Dermis microvascular lymphatic vessel endothelial cell (primary cell): ENCODE measurements around the gene TGFBR3. TPM values are rescaled to one million over a fixed set of nuclear protein-coding genes. Genes with fewer than 3 reads are reported as not detected.
A peak's percentile ranks its signal among the peaks of the same experiment; 100 is the strongest.
"Not testable (repeated sequence)": the region's sequence is repeated elsewhere in the genome, so short reads cannot be mapped to it uniquely, and the experiment has no call there.

ENCODE experiments used
- DNase-seq, 2 donors: peaks; one replicate each; pipeline versions ENCODE4 v3.0.0 to v3.0.0-alpha.2; 2010; ENCODE audit warnings: low read depth in 2 of 2
- total RNA-seq: library from RNA; depleted of rRNA; stranded (reverse); fragments of >200 nt; gene quantifications from 2 replicates; pipeline ENCODE4 v1.2.1, GENCODE V29; 2014

Gene TGFBR3
- total RNA-seq, 1 donor from 2014 or later: 8.3 TPM

DNA sequence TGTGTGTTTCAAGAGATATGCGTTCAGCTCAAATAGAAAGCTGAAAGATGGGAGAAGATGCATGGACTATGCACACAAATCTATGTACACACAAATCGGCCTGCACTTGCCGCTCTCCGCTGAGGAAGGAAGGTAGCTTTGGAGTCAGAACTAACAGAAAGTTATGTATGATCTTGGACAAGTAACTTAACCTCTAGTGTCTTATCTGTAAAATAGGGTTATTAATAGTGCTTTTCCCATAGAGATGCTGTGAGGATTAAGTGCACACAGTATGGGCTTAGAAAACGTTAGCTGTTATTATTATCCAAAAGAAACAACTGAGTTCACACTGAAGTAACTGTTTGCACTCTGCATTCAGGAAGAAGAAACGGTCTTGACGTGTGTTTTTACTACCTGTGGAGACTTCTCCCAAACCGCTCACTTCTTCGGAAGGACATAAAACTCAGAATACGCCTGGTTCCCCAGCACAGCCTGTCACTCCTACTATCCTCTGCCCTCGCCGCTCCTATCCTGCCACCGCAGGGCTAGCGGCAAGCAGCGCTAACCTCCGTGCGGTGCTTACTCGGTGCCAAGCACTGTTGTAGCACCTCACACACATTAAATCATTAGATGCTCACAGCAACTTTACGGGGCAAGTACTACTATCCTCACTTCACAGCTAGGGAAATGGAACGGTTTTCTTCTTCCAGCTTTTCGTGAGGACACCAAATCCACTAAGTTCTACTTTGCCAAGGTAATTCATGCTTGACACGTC is 1.3 kb downstream of the TGFBR3 start:
- peak in 1 of 2 donors; percentile 49 for DNase-seq

DNA sequence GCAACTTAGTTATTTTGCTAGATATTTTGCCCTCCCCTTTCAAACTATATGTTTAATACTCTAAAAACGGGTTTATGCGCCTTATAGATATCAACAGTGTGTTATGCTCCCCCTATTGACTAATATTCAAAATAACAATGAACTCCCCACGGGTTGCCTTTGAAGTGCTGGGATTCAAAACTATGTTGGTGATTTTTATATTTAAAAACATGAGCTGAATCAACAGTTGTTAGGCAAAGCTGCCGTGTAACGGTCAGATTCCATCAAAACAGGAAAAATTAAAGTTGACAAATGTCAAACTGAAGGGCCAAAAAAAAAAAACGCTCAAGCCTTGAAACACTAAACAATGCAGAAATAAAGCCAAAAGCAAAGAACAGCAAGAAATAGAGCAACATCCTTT is 2.5 kb downstream of the TGFBR3 start:
- peak; percentile 50 to 72 for DNase-seq

DNA sequence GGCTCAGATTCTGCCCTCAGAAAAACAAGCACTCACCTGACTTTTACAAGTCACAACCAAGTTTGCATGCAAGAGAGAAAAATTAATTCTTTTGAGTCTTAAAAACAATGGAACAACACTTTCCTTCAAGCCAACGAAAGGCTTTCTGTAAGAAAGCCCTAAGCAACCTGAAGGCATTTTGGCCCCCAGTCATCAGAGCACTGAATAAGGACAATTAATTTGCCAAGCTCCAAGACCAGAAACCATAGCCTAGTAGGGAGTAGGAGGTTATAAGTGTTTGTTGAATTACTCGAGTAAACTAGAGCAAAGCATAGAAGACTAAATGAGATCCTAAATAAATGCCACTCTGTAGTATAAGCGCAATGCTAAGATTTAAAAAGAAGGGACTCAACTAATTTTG is 4.7 kb downstream of the TGFBR3 start:
- DNase-seq: no peak

DNA sequence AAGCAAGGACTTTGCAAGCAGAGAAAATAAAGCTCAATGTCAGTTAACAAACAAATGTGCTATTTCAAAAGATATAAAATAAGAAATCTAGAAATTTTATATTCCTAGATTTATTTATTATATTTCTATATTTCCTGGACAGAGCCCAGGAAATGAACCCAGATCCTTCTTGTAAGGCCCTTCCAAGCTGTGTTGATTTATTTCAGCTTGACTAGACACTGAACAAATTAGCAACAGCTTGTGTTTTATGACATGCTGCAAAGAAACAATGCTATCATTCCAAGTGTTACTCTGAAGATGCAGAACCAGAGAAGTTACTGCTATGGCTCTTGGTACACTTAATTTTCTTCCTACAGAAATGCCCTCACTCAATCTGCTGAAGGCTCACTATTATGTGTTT is 6.2 kb downstream of the TGFBR3 start:
- DNase-seq: no peak

DNA sequence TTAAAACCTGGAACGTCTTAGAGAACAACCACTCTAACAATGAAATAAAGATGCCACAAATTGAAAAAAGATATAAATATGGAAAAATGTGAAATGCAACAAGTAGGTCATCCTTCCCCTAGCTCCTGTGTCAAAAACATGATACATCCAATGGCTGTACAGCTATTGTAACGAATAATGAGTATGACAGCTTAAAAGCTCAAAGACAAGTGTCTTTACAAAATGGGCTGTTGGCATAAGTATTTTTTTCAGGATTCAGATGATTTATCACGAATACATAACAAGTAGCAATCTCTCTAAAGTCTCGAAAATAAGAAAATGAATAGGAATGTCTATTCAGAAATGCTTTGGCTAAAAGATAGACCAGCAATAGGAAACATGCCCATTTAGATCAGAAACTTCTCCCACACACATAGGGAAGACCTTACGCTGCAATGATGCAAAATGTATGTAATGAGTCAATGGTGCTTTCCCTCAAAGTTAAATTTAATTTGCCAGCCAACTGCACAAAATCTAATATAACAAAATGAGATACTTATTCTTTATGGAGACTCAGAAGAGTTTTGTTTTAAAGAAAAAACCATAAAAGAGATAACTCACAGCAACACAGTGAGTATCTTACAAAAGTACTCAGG is 8.3 kb downstream of the TGFBR3 start:
- DNase-seq: no peak

DNA sequence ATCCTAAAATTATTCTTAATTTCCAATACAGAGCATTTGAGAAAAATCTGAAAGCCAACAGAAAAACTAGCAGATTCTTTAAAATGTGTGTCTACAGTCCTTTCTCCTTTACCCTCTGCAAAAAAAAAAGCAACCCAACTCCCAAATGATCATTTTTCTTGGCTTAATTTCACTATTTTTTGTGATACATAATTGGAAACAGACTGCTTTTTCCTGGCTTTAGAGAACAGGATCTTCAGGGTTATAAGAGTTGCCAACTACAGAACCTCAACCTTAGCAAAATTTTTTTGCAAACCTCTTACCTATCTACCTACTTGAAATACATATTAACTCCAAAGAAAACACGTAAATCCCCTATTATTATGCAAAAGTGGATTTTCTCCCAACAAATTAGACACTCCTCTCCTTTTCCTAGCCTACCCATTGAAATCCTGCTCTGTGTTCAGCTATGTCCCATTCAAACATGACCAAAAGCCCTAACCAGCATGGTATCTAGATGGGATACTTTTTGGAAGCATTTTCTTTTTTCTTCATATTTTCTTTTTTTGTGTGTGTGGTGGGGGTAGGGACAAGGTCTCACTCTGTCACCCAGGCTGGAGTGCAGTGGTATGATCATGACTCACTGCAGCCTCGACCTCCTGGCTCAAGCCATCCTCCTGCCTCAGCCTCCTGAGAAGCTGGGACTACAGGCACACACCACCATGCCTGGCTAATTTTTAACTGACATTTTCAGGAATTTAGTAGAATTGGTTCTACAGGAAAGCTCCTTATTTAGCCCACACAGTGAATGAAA is 9.0 kb downstream of the TGFBR3 start:
- no peak for DNase-seq

DNA sequence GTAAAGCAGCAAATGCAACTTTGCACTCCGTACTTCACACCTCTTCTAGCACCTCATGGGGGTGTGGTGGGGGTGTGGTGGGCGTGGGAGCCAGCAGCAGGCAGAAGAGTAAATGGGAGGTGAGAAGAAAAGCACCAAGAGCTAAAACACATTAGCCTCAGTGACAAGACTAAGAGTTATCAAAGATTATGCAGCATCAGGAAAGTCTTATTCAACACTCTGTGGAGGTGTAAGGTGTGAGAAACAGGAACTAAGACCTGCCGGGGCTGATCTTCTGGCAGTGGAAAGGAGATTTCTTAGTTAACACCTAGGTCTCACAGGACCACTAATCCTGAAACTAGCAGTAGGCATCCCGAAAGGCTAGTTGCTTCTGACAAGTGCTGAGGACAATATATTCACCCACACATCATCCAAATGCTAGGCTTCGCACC is 9.9 kb downstream of the TGFBR3 start:
- no peak for DNase-seq

DNA sequence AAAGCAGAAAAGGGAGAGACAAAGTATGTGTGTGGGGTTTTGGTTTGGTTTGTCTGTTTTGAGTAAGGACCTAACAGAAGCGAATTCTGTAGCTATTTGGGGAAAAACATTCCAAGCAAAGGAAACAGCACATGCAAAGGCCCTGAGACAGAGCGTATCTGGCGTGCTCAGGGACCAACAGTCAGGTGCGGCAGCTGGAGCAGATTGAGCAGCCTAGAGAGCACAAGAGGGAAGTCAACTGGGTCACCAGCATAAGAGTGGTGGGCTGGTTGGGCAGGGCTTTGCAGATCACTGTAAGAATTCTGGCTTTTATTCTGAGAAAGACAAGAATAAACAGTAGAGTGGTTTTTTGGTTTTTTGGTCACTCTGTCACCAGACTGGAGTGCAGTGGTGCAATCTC is 11.8 kb downstream of the TGFBR3 start:
- DNase-seq: no peak

DNA sequence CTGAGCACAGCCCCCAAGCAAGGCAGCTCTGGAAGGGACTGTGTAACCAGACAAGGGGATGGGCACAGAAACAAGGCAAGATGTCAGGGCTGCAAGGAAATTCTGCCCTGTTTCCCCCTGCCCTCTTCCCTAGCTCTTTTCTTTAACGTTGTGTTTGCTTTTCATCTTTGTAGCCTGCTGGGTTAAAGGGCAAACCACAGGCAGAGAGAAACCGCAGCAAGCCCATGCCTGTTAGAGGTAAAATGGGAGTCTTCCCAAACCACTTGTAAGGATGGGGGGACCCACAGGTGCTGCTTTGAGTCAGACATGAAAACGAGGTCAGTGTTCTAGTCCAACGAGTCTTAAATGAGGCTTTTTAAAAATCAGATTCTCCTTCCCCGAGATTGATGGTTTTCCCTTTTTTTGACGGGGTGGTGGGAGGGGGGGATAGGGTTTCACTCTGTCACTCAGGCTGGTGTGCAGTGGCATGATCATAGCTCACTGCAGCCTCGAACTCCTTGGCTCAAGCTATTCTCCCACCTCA is 13.3 kb downstream of the TGFBR3 start:
- no peak for DNase-seq

DNA sequence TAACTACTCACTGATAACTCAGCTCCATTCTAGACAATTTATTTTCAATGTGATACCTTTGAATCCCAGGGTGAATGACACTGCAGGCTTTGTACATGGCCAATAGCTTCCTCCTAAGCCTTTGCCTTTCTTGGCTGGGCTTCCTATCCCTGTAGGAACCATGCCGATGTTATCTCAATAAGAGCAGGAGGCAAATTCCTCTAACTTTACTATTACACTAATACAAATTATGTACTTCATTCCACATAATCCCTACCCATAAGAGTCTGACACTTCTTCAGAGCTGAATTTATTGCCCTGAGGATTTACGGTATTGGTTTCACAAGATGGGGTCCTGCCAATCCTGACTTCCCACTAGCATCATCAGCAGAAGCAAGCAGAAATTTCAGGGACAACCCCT is 14.0 kb downstream of the TGFBR3 start:
- no peak for DNase-seq

DNA sequence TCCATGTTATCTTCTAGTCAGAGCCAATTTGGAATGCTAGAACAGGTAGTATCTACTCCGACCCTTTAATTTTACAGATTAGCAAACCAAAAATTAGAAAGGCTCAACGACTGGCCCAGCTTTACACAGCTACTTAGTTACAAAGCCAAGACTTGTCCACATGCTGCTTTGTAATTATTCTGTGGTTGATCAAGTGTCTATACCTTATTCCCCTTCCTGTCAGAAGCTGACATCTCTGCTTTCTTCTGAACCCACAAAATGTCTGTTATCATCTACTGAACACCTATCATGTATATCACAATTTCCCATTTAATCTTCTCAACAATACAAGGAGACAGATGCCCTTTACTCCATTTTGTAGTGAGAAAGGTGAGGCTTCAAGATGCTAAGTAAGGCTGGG is 15.6 kb downstream of the TGFBR3 start:
- DNase-seq: no peak

DNA sequence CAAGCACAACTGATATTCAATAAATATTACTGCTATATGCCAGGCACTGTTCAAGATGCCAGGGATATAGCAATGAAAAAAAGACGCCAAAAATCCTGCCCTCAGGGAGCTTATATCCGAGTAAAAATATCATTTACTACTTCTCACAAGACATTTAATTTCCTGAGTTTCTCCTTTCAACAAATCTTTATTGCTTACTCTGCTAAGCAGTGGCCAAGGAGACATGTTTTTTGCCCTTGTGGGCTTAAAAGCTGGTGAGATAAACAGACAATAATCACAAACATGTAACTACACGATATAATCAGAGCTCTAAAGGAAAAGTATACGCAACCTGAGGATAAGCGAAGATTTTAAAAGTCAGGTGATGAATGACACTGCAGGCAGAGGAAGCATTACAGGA is 19.5 kb downstream of the TGFBR3 start:
- no peak for DNase-seq

DNA sequence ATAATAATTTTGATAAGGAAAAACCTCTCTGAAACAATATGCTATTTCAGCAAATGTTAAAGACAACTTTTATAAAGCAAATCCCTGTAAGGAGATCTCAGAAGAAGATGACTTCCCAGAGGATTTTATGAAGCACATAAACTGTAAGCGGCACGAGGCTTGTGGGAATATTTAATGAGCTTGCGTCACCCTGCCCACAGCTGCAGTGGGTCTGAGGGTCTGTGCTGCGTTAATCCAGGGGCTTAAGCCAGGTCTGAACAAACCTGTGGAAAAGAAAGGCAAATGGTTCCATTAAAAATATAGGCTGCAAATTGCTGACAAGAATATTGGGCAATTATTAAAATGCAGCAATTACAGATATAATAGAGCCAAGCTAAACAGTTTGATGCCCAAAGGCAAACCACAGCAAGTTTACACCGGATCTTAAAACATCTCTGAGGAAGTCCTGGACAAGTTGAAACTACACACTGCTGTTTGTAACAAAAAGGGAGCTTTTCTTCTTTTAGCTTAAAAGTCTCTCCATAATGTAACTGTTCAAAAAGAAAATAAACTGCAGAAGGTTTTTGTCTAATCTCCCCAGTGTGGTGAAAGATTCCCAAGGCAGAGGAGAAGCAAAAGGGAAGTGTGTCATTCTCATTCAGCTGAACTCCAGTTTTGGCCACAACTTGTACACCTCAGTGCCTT is 21.8 kb downstream of the TGFBR3 start:
- no peak for DNase-seq

DNA sequence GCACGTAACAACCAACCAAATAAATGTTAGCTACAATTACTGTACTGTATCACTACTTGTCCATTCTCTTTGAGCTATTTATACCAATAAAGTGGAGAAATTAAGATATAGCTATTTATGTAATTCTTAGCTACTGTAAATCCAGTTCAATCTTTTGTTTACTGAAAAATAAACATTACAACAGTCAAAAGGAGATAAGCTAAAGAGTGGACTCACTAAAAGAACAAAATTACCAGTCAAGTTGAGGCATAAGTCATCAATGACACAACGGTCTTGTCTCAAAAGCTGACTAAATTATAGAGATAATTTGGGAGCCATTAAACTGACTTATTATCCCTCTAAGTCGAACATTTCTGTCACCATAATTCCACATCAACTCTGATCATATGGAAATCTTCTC is 22.5 kb downstream of the TGFBR3 start:
- DNase-seq: no peak

DNA sequence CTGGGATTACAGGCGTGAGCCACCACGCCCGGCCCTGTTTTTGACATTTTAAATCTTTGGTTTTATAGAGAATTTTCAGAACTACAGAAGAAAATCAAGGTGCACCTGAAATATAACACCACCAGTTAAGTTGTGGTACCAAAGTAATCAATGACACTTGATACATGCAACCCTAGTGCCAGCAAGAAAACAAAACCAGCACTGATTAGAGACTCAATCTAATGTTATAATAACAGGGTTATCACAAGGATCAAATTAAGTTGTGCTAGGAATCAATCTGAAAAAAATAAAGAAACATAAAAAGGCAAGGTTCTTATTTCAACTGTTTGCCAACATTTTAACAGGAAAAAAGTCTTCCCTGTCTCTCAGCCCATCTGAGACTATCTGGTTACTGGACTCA is 23.8 kb downstream of the TGFBR3 start:
- DNase-seq: no peak

DNA sequence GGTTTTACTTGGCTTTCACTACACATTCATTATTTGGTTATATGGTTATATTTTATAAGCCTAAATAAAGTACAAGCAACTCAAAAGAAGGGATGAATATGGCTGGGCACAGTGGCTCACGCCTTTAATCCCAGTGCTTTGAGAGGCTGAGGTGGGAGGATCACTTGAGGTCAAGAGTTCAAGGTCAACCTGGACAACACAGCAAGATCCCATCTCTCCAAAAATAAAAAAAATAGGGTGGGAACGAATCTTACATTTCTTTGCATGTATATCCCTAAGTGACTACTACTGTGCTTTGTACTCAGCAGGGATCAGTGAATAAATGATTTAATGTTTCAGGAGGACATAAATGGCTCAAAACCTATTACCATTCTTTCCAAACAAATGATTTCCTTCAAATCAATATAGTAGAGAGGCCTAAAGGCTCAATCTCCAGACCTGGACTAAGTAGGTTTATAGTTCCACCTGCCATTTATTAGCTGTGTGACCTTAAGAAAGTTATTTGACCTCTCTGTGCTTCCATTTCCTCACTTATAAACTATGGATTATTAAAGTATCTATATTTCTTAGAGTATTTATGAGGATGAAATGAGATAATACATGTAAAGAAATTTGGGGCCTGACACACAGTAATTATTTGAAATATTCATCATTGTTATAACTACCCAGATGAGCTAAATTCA is 28.3 kb downstream of the TGFBR3 start:
- DNase-seq: no peak

DNA sequence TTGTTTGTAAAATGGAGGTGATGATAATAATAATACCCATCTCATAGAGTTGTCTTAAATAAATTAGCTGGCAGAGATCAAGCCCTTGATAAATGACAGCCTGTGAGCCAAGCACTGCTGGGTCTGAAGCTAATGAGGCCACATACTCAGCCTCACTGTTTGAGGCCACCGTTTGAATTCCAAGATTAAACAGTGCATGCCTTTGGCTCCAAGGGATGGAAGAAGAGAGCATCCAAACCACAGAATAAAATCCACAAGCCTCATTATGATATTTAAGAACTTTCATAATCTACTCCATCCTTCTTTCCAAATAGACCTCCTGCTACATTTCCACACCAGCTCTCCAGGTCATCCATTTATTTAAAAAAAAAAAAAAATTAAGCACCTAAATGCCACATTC is 29.0 kb downstream of the TGFBR3 start:
- DNase-seq: no peak

DNA sequence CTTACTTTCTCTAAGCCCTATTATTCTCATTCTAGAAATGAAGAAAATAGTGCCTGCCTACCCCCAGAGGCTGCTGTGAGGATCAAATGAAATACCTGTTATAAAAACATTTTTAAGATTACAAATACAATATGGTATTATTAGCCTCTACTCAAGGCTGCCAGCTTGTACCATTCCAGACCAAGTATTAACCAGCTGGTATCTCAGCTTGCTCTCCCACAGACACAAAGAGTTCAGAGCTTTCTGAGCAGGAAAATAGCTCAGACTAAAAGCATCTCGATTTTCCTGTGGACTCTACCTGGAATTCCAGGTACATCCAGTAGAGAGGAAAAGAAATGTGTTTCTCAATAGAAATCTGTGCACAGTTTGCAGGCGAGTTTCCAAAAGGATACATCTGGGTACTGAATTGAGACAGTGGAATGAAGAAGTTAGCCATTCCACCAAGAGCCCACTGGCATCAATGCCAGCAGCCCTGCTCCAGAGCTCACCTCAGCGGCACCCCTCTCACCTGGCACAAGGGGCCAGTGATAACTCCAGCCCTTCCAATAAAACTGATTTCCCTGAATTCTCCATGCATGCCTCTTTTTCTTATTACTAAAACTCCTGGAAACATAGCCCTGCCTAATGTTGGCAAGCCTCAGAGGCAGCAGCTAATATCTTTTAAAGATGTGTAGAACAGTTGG is 31.0 kb downstream of the TGFBR3 start:
- no peak for DNase-seq

DNA sequence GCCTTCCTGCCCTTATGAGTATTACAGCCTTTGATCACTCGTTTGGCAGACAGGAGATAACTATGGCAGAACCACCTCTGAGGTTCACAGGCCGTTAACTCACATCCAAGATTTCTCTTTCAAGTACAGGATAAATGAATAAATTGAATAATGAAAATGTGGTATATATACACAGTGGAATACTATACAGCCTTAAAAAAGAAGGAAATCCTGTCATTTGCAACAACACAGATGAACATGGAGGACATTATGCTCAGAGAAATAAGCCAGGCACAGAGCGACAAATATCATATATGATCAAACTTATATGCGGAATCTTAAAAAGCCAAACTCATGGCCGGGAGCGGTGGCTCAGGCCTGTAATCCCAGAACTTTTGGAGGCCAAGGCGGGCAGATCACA is 32.6 kb downstream of the TGFBR3 start:
- DNase-seq: no peak

DNA sequence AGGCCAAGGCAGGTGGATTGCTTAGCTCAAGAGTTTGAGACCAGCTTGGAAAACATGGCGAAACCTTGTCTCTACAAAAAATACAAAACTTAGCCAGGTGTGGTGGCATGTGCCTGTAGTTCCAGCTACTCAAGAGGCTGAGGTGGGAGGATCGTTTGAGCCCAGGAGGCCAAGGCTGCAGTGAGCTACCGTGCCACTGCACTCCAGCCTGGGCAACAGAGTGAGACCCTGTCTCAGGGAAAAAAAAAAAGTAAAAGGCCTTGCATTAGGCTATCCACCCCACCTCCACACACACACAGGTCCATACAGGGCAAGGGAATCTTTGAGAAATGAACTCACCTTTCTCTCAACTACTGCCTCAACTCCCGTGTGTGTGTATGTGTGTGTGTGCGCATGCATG is 33.9 kb downstream of the TGFBR3 start:
- not testable (repeated sequence) for DNase-seq
